GM12878 (cell line): ENCODE measurements around the gene OR13H1. TPM values are rescaled to one million over a fixed set of nuclear protein-coding genes. Genes with fewer than 3 reads are reported as not detected.

Experiments
- ATAC-seq: fragments of 200-7000 bp; cut with Tn5 transposase; 3 replicates; pipeline ENCODE4 v1.9.1; 2020; ENCODE audit warnings: mild to moderate bottlenecking, moderate library complexity
- BruUV-seq: library from RNA; stranded (reverse); fragments of 400-500 nt; replicated peaks from 2 replicates; lab custom pipeline; 2021; lab: Mats Ljungman, UMichigan
- CTCF ChIA-PET: fragments of 300-600 bp; sonication (Branson Sonifier 250); formaldehyde crosslinking; extraction: SDS; loops from one replicate; lab custom pipeline; 2021; ENCODE audit warnings: inconsistent platforms; lab: Yijun Ruan, JAX
- POLR2A ChIA-PET: fragments of 350-600 bp; formaldehyde crosslinking; extraction: SDS; loops from one replicate; lab custom pipeline; 2021; ENCODE audit warnings: inconsistent platforms; lab: Charles Lee
- RAD21 ChIA-PET: fragments of 300-600 bp; sonication (Branson Sonifier 250); formaldehyde crosslinking; loops from one replicate; lab custom pipeline; 2023; ENCODE audit warnings: antibody characterized with exemption; ENCODE audit not compliant: unreplicated experiment; lab: Charles Lee
- SMC1A ChIA-PET: fragments of 300-600 bp; sonication (Branson Sonifier 250); formaldehyde crosslinking; loops from one replicate; lab custom pipeline; 2023; ENCODE audit not compliant: unreplicated experiment, uncharacterized antibody; lab: Charles Lee
- DNase-seq: peaks from one replicate; pipeline ENCODE4 v3.0.0-alpha.2; 2011; ENCODE audit warnings: low read depth, low spot score
- FAIRE-seq: peaks from 3 replicates; lab custom pipeline; 2011; peaks lifted over from hg19 to GRCh38; lab: Jason Lieb, UNC
- H2AFZ ChIP-seq: 2 replicates; pipeline ENCODE4 v1.6.0; 2011; ENCODE audit warnings: low read depth, low read length, control low read depth; ENCODE audit not compliant: control insufficient read depth
- H3K27ac ChIP-seq: 2 replicates; pipeline ENCODE4 v1.5.1; 2011; ENCODE audit warnings: control low read depth; ENCODE audit not compliant: control insufficient read depth, insufficient read depth
- H3K27me3 ChIP-seq, 2 experiments: replicated peaks in 1 of 2; 2 replicates each; pipeline versions ENCODE4 v1.6.0 to v1.6.1; 2011; ENCODE audit warnings: low read length in 1 of 2; ENCODE audit not compliant: control insufficient read depth in 2 of 2, insufficient read depth in 2 of 2
- H3K36me3 ChIP-seq, 2 experiments: 2 replicates each; pipeline ENCODE4 v1.5.1; 2011; ENCODE audit warnings: low read length in 1 of 2; ENCODE audit not compliant: control insufficient read depth in 2 of 2, insufficient read depth in 2 of 2
- H3K4me1 ChIP-seq: 2 replicates; pipeline ENCODE4 v1.6.1; 2011; ENCODE audit warnings: mild to moderate bottlenecking, low read length, moderate library complexity, mixed read lengths; ENCODE audit not compliant: control insufficient read depth, insufficient read depth
- H3K4me2 ChIP-seq: 2 replicates; pipeline ENCODE4 v1.6.0; 2011; ENCODE audit warnings: control low read depth; ENCODE audit not compliant: control insufficient read depth, insufficient read depth
- H3K4me3 ChIP-seq: fragments of 200-600 bp; sonication (generic); 2 replicates; pipeline ENCODE4 v1.5.1; 2016
- H3K79me2 ChIP-seq: 2 replicates; pipeline ENCODE4 v1.6.0; 2011; ENCODE audit warnings: low read length; ENCODE audit not compliant: control insufficient read depth, insufficient read depth
- H3K9ac ChIP-seq: 2 replicates; pipeline ENCODE4 v1.8.0; 2011; ENCODE audit warnings: low read length, control low read depth, mixed read lengths; ENCODE audit not compliant: control insufficient read depth, insufficient read depth
- H3K9me3 ChIP-seq: replicated peaks from 3 replicates; pipeline ENCODE4 v1.5.1; 2011; ENCODE audit warnings: mild to moderate bottlenecking, low read length; ENCODE audit not compliant: control insufficient read depth, insufficient read depth
- H4K20me1 ChIP-seq: 2 replicates; pipeline ENCODE4 v1.6.0; 2011; ENCODE audit not compliant: control insufficient read depth, insufficient read depth
- CBFB ChIP-seq: IDR thresholded peaks from 2 replicates; pipeline ENCODE4 v1.6.1; 2016; ENCODE audit warnings: antibody characterized with exemption, low read depth
- CREM ChIP-seq: IDR thresholded peaks from 2 replicates; pipeline ENCODE4 v1.6.1; 2014; ENCODE audit warnings: antibody characterized with exemption, low read depth
- JUNB ChIP-seq: IDR thresholded peaks from 2 replicates; pipeline ENCODE4 v1.6.1; 2016; ENCODE audit warnings: antibody characterized with exemption, mild to moderate bottlenecking
- NR2C2 ChIP-seq: IDR thresholded peaks from 2 replicates; pipeline ENCODE4 v1.6.1; 2011; ENCODE audit warnings: borderline replicate concordance, low read depth; ENCODE audit not compliant: control insufficient read depth, insufficient read length
- NRF1 ChIP-seq: conservative IDR thresholded peaks from 2 replicates; pipeline ENCODE4 v1.6.1; 2011; ENCODE audit warnings: mild to moderate bottlenecking, low read depth, low read length, improper control_type of control experiment
- PAX8 ChIP-seq: fragments of 450-650 bp; IDR thresholded peaks from 2 replicates; pipeline ENCODE4 v1.6.1; 2017; ENCODE audit warnings: mild to moderate bottlenecking, moderate library complexity
- RAD21 ChIP-seq: IDR thresholded peaks from 2 replicates; pipeline ENCODE4 v1.6.1; 2011; ENCODE audit warnings: mild to moderate bottlenecking, low read depth, low read length, moderate library complexity; ENCODE audit not compliant: insufficient read depth
- SMARCA5 ChIP-seq: fragments of 450-650 bp; IDR thresholded peaks from 2 replicates; pipeline ENCODE4 v1.6.1; 2017; ENCODE audit warnings: mild to moderate bottlenecking
- SRF ChIP-seq, 2 experiments: IDR thresholded peaks; 2 replicates each; pipeline ENCODE4 v1.6.1; 2011; ENCODE audit warnings: low read depth in 2 of 2, low read length in 2 of 2, mild to moderate bottlenecking in 1 of 2, moderate library complexity in 1 of 2
- STAT3 ChIP-seq: IDR thresholded peaks from 2 replicates; pipeline ENCODE4 v1.6.1; 2011; ENCODE audit warnings: low read depth, low read length, improper control_type of control experiment
- in situ Hi-C: fragments of 300-500 bp; cut with MboI; formaldehyde crosslinking; loops from 9 replicates; pipeline ENCODE4 v1.14.3; 2018; ENCODE audit warnings: mixed read lengths
- intact Hi-C: fragments of 100-400 bp; cut with micrococcal nuclease; formaldehyde crosslinking; loops from one replicate; pipeline ENCODE4 v1.14.2; 2022; ENCODE audit not compliant: unreplicated experiment
- polyA plus RNA-seq, 11 experiments: library from polyadenylated mRNA; depleted of rRNA in 4 of 11; unstranded in 6 of 11; stranded (reverse) in 5 of 11; fragments of >200 nt; fragmentation: Nextera tagmentation in 4 of 11; fragmentation: Illumina TruSeq in 1 of 11; extraction: Ambion mirVana in 4 of 11; extraction: Trizol in 1 of 11; gene quantifications; 1 replicate in 1 of 11; 2 replicates in 10 of 11; pipeline versions ENCODE4 v1.2.1 to v1.2.3, GENCODE V29; 2011 to 2016; ENCODE audit warnings: inconsistent platforms in 2 of 11, missing spikeins in 2 of 11, low read depth in 1 of 11
- total RNA-seq, 4 experiments: library from RNA; depleted of rRNA in 3 of 4; stranded (reverse); fragments of >200 nt in 3 of 4; fragmentation: Illumina TruSeq in 1 of 4; extraction: Trizol in 1 of 4; gene quantifications; 2 replicates each; pipeline versions ENCODE4 v1.2.1 to v1.2.3, GENCODE V29; 2013 to 2021
- TF ChIP-seq, protein P1 (sequence below): IDR thresholded peaks from 2 replicates; pipeline ENCODE4 v1.6.1; 2011; ENCODE audit warnings: low read depth, mild to moderate bottlenecking, low read length, moderate library complexity, borderline replicate concordance; ENCODE audit errors: extremely low read depth
- TF ChIP-seq, protein P2 (sequence below): fragments of 450-650 bp; IDR thresholded peaks from 2 replicates; pipeline ENCODE4 v1.6.1; 2014; ENCODE audit warnings: mild to moderate bottlenecking
- TF ChIP-seq, protein P3 (sequence below): fragments of 450-650 bp; IDR thresholded peaks from 2 replicates; pipeline ENCODE4 v1.6.1; 2017; ENCODE audit warnings: mild to moderate bottlenecking
- TF ChIP-seq, protein P4 (sequence below): fragments of 450-650 bp; IDR thresholded peaks from 2 replicates; pipeline ENCODE4 v1.6.1; 2016; ENCODE audit warnings: mild to moderate bottlenecking, moderate library complexity, borderline replicate concordance
- TF ChIP-seq, protein P5 (sequence below): IDR thresholded peaks from 2 replicates; pipeline ENCODE4 v1.6.1; 2012; ENCODE audit warnings: low read depth, low read length, improper control_type of control experiment

The OR13H1 gene
- total and polyA plus RNA-seq, 10 of the 15 experiments (the other 5 are each of a cell fraction or from before 2014, with no cell fraction given), result not detected

DNA sequence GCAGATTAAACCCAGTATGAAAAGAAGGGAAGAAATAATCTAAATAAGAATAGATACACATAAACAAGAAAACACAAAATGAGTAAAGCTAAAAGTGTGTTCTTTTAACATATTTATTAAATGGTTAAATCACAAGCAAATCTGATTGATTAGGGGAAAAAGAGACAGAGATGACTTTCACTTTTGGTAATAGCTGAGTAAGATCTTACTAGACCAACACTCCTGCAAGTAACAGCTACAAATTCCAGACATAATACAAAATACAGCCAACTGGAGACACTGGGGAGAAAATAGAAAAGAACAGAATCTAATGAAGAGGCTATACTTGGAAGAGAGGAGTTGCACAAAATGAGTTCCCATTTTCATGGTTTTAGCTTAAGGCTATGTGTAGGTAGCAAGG is 33.5 kb downstream of the OR13H1 start:
- in situ Hi-C loops, result no loop called here
- H3K27me3 ChIP-seq, result no peaks in the 10 kb centered on the region
- no peak overlapping the region for H3K4me3 ChIP-seq
- H3K4me1 ChIP-seq, result no peaks in the 10 kb centered on the region
- ChIA-PET RAD21 (no interaction called here), POLR2A (no interaction called here), CTCF (no interaction called here), SMC1A (interaction anchor here (1.2 kb wide), 1 partner anchor 9 kb away, joined by 4 read pairs; no protein-coding TSS in a partner anchor)
- H3K9ac ChIP-seq, result no peak overlapping the region
- intact Hi-C loops, result no loop called here
- no peaks in the 10 kb centered on the region for H3K9me3 ChIP-seq
- no peak for ATAC-seq
- H3K79me2 ChIP-seq, result no peaks in the 10 kb centered on the region
- BruUV-seq, result no TSS peak
- no peaks in the 10 kb centered on the region for H4K20me1 ChIP-seq
- H3K27ac ChIP-seq, result no peak overlapping the region
- no peak overlapping the region for H2AFZ ChIP-seq
- no peak for FAIRE-seq
- no peaks in the 10 kb centered on the region for H3K36me3 ChIP-seq
- no peak for DNase-seq
- no peak overlapping the region for H3K4me2 ChIP-seq
- TF ChIP-seq JUNB (no peak), STAT3 (no peak), CREM (no peak), CBFB (no peak), PAX8 (no peak), SRF (IDR thresholded peaks at IDR 0.05; ENCODE audit: low read depth in 2 of 2, low read length in 2 of 2) (no peak), SMARCA5 (no peak), NRF1 (no peak), RAD21 (no peak), NR2C2 (no peak)
- TF ChIP-seq, protein P1, sequence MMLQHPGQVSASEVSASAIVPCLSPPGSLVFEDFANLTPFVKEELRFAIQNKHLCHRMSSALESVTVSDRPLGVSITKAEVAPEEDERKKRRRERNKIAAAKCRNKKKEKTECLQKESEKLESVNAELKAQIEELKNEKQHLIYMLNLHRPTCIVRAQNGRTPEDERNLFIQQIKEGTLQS, result no peak
- TF ChIP-seq, protein P2, sequence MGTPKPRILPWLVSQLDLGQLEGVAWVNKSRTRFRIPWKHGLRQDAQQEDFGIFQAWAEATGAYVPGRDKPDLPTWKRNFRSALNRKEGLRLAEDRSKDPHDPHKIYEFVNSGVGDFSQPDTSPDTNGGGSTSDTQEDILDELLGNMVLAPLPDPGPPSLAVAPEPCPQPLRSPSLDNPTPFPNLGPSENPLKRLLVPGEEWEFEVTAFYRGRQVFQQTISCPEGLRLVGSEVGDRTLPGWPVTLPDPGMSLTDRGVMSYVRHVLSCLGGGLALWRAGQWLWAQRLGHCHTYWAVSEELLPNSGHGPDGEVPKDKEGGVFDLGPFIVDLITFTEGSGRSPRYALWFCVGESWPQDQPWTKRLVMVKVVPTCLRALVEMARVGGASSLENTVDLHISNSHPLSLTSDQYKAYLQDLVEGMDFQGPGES, result no peak
- TF ChIP-seq, protein P3, sequence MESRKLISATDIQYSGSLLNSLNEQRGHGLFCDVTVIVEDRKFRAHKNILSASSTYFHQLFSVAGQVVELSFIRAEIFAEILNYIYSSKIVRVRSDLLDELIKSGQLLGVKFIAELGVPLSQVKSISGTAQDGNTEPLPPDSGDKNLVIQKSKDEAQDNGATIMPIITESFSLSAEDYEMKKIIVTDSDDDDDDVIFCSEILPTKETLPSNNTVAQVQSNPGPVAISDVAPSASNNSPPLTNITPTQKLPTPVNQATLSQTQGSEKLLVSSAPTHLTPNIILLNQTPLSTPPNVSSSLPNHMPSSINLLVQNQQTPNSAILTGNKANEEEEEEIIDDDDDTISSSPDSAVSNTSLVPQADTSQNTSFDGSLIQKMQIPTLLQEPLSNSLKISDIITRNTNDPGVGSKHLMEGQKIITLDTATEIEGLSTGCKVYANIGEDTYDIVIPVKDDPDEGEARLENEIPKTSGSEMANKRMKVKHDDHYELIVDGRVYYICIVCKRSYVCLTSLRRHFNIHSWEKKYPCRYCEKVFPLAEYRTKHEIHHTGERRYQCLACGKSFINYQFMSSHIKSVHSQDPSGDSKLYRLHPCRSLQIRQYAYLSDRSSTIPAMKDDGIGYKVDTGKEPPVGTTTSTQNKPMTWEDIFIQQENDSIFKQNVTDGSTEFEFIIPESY, result no peak
- TF ChIP-seq, protein P4, sequence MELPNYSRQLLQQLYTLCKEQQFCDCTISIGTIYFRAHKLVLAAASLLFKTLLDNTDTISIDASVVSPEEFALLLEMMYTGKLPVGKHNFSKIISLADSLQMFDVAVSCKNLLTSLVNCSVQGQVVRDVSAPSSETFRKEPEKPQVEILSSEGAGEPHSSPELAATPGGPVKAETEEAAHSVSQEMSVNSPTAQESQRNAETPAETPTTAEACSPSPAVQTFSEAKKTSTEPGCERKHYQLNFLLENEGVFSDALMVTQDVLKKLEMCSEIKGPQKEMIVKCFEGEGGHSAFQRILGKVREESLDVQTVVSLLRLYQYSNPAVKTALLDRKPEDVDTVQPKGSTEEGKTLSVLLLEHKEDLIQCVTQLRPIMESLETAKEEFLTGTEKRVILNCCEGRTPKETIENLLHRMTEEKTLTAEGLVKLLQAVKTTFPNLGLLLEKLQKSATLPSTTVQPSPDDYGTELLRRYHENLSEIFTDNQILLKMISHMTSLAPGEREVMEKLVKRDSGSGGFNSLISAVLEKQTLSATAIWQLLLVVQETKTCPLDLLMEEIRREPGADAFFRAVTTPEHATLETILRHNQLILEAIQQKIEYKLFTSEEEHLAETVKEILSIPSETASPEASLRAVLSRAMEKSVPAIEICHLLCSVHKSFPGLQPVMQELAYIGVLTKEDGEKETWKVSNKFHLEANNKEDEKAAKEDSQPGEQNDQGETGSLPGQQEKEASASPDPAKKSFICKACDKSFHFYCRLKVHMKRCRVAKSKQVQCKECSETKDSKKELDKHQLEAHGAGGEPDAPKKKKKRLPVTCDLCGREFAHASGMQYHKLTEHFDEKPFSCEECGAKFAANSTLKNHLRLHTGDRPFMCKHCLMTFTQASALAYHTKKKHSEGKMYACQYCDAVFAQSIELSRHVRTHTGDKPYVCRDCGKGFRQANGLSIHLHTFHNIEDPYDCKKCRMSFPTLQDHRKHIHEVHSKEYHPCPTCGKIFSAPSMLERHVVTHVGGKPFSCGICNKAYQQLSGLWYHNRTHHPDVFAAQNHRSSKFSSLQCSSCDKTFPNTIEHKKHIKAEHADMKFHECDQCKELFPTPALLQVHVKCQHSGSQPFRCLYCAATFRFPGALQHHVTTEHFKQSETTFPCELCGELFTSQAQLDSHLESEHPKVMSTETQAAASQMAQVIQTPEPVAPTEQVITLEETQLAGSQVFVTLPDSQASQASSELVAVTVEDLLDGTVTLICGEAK, result no peak
- TF ChIP-seq, protein P5, sequence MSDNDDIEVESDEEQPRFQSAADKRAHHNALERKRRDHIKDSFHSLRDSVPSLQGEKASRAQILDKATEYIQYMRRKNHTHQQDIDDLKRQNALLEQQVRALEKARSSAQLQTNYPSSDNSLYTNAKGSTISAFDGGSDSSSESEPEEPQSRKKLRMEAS, result no peak
